GM19395 (cell line): Measurements from ENCODE around the gene ABHD17A.

Experiments used
- ATAC-seq: cut with Tn5 transposase; IDR thresholded peaks from one replicate; pipeline ENCODE4 v1.9.1; 2021; ENCODE audit warnings: mild to moderate bottlenecking, moderate library complexity; ENCODE audit not compliant: unreplicated experiment

The ABHD17A gene

GRCh38 chr19:1865172-1866010 lies 19.9 kb downstream of the ABHD17A start:
- ATAC-seq: no peak

- no peak for ATAC-seq
Observed at GRCh38 chr19:1864480-1865171, 20.7 kb downstream of the ABHD17A start.

GRCh38 chr19:1863638-1864479 lies 21.4 kb downstream of the ABHD17A start:
- peak; percentile 49 for ATAC-seq

GRCh38 chr19:1863328-1863637 lies 22.0 kb downstream of the ABHD17A start, which contains the start of gene KLF16:
Gene KLF16 (minus strand): TSS chr19:1863579. CDS start chr19:1863497, 82 bp downstream.
- ATAC-seq: no peak

GRCh38 chr19:1862424-1863327 lies 22.6 kb downstream of the ABHD17A start:
- ATAC-seq: no peak

GRCh38 chr19:1862068-1862423 lies 23.2 kb downstream of the ABHD17A start:
- no peak for ATAC-seq

GRCh38 chr19:1861599-1862031 lies 23.7 kb downstream of the ABHD17A start:
- ATAC-seq: no peak

- ATAC-seq: no peak
Observed at GRCh38 chr19:1860821-1861598, 24.3 kb downstream of the ABHD17A start.

- no peak for ATAC-seq
Observed at GRCh38 chr19:1860042-1860775, 25.1 kb downstream of the ABHD17A start.

- no peak for ATAC-seq
Observed at GRCh38 chr19:1859331-1859781, 25.9 kb downstream of the ABHD17A start.

- ATAC-seq: no peak
Observed at GRCh38 chr19:1858412-1859081, 26.7 kb downstream of the ABHD17A start.

- ATAC-seq: no peak
Observed at GRCh38 chr19:1857648-1858326, 27.5 kb downstream of the ABHD17A start.

- no peak for ATAC-seq
Observed at GRCh38 chr19:1856698-1857603, 28.3 kb downstream of the ABHD17A start.

- no peak for ATAC-seq
Observed at GRCh38 chr19:1856345-1856697, 29.0 kb downstream of the ABHD17A start.

- ATAC-seq: no peak
Observed at GRCh38 chr19:1855828-1856255, 29.5 kb downstream of the ABHD17A start.

GRCh38 chr19:1855040-1855827 lies 30.1 kb downstream of the ABHD17A start:
- ATAC-seq: no peak
